ENCODE data around the gene AQP1.
A peak's percentile ranks its signal among the peaks of the same experiment; 100 is the strongest.

AQP1 gene

GRCh38 chr7:30912986-30913811 lies 1.5 kb downstream of the AQP1 start:
- Histone ChIP-seq H3K9ac (ENCODE audit: low read depth, low read length) (no peak overlapping the region), H3K4me2 (ENCODE audit: insufficient read depth, low read length) (no peak overlapping the region), H3K9me3 (ENCODE audit: insufficient read depth, low read length, severe bottlenecking) (no peaks in the 10 kb centered on the region), H3K36me3 (ENCODE audit: insufficient read depth, low read length) (no peaks in the 10 kb centered on the region), H3K4me1 (ENCODE audit: insufficient read depth, low read length) (no peaks in the 10 kb centered on the region), H4K20me1 (ENCODE audit: insufficient read depth, low read length) (no peaks in the 10 kb centered on the region), H3K4me3 (ENCODE audit: low read depth in 1 of 2, low read length in 2 of 2) (no peak overlapping the region), H3K79me2 (ENCODE audit: insufficient read depth, low read length) (no peaks in the 10 kb centered on the region), H3K27ac (ENCODE audit: low read length) (no peak overlapping the region), H2AFZ (ENCODE audit: low read depth, low read length) (no peak overlapping the region), H3K27me3 (ENCODE audit: insufficient read depth, low read length, poor library complexity) (no peaks in the 10 kb centered on the region)
- TF ChIP-seq EZH2 (IDR thresholded peaks at IDR 0.05; ENCODE audit: borderline replicate concordance, low read depth, low read length, severe bottlenecking): no peak
- TF ChIP-seq CTCF (IDR thresholded peaks at IDR 0.05; ENCODE audit: borderline replicate concordance, extremely low read depth, low read length, poor library complexity, severe bottlenecking): no peak
- DNase-seq (no peak), ATAC-seq (ENCODE audit: insufficient read depth, low read depth) (no peak)

GRCh38 chr7:30913821-30914515 lies 2.3 kb downstream of the AQP1 start:
- H3K4me3 ChIP-seq (ENCODE audit: low read depth in 1 of 2, low read length in 2 of 2): no peak overlapping the region
- H4K20me1 ChIP-seq (ENCODE audit: insufficient read depth, low read length): no peaks in the 10 kb centered on the region
- H3K4me1 ChIP-seq (ENCODE audit: insufficient read depth, low read length): no peaks in the 10 kb centered on the region
- no peak overlapping the region for H3K4me2 ChIP-seq (ENCODE audit: insufficient read depth, low read length)
- H3K9me3 ChIP-seq (ENCODE audit: insufficient read depth, low read length, severe bottlenecking): no peaks in the 10 kb centered on the region
- no peaks in the 10 kb centered on the region for H3K36me3 ChIP-seq (ENCODE audit: insufficient read depth, low read length)
- no peak for TF ChIP-seq EZH2 (IDR thresholded peaks at IDR 0.05; ENCODE audit: borderline replicate concordance, low read depth, low read length, severe bottlenecking)
- no peak for TF ChIP-seq CTCF (IDR thresholded peaks at IDR 0.05; ENCODE audit: borderline replicate concordance, extremely low read depth, low read length, poor library complexity, severe bottlenecking)
- H3K27me3 ChIP-seq (ENCODE audit: insufficient read depth, low read length, poor library complexity): no peaks in the 10 kb centered on the region
- ATAC-seq (ENCODE audit: insufficient read depth, low read depth) (no peak), DNase-seq (no peak)
- no peak overlapping the region for H3K9ac ChIP-seq (ENCODE audit: low read depth, low read length)
- no peak overlapping the region for H2AFZ ChIP-seq (ENCODE audit: low read depth, low read length)
- H3K79me2 ChIP-seq (ENCODE audit: insufficient read depth, low read length): no peaks in the 10 kb centered on the region
- no peak overlapping the region for H3K27ac ChIP-seq (ENCODE audit: low read length)

- Histone ChIP-seq H3K9ac (ENCODE audit: low read depth, low read length) (no peak overlapping the region), H3K9me3 (ENCODE audit: insufficient read depth, low read length, severe bottlenecking) (no peaks in the 10 kb centered on the region), H3K4me1 (ENCODE audit: insufficient read depth, low read length) (no peaks in the 10 kb centered on the region), H3K79me2 (ENCODE audit: insufficient read depth, low read length) (no peaks in the 10 kb centered on the region), H3K36me3 (ENCODE audit: insufficient read depth, low read length) (no peaks in the 10 kb centered on the region), H2AFZ (ENCODE audit: low read depth, low read length) (no peak overlapping the region), H3K4me3 (ENCODE audit: low read depth in 1 of 2, low read length in 2 of 2) (no peak overlapping the region), H3K4me2 (ENCODE audit: insufficient read depth, low read length) (no peak overlapping the region), H3K27ac (ENCODE audit: low read length) (no peak overlapping the region), H4K20me1 (ENCODE audit: insufficient read depth, low read length) (no peaks in the 10 kb centered on the region), H3K27me3 (ENCODE audit: insufficient read depth, low read length, poor library complexity) (no peaks in the 10 kb centered on the region)
- DNase-seq (no peak), ATAC-seq (ENCODE audit: insufficient read depth, low read depth) (0 out of 3 replicates have a peak, but pooled peaks have one; percentile 28)
- no peak for TF ChIP-seq EZH2 (IDR thresholded peaks at IDR 0.05; ENCODE audit: borderline replicate concordance, low read depth, low read length, severe bottlenecking)
- no peak for TF ChIP-seq CTCF (IDR thresholded peaks at IDR 0.05; ENCODE audit: borderline replicate concordance, extremely low read depth, low read length, poor library complexity, severe bottlenecking)
These were observed 2.9 kb downstream of the AQP1 start for GRCh38 chr7:30914596-30914995.

Measured in DND-41 (cell line).